HepG2 (cell line): ENCODE data around the gene ALDH1A1. TPM values are rescaled to one million over a fixed set of nuclear protein-coding genes. Genes with fewer than 3 reads are reported as not detected.

Experiments used
- ATAC-seq: fragments of 200-7000 bp; cut with Tn5 transposase; 3 replicates; pipeline ENCODE4 v1.9.1; 2020; ENCODE audit warnings: mild to moderate bottlenecking, moderate library complexity
- BruUV-seq: library from RNA; stranded (reverse); fragments of 400-500 nt; replicated peaks from 2 replicates; lab custom pipeline; 2021; lab: Mats Ljungman, UMichigan
- CTCF ChIA-PET: fragments of 300-600 bp; formaldehyde crosslinking; extraction: SDS; loops from one replicate; lab custom pipeline; 2021; ENCODE audit warnings: low total read pairs, inconsistent platforms, low intra/inter-chr PET ratio; lab: Yijun Ruan, JAX
- POLR2A ChIA-PET: fragments of 350-600 bp; sonication (Branson Sonifier 250); formaldehyde crosslinking; loops from one replicate; lab custom pipeline; 2020; ENCODE audit warnings: antibody characterized with exemption, inconsistent platforms; lab: Yijun Ruan, JAX
- DNase-seq: peaks from one replicate; pipeline ENCODE4 v3.0.0-alpha.2; 2015; ENCODE audit warnings: low spot score
- FAIRE-seq: peaks from 3 replicates; lab custom pipeline; 2011; peaks lifted over from hg19 to GRCh38; lab: Jason Lieb, UNC
- H2AFZ ChIP-seq: one replicate; pipeline ENCODE4 v1.6.1; 2011; ENCODE audit warnings: low read length, inconsistent platforms
- H3K27ac ChIP-seq: fragments of 300-600 bp; 3 replicates; pipeline ENCODE4 v1.8.0; 2011; ENCODE audit warnings: mixed run types, mild to moderate bottlenecking, mixed read lengths, low read length, inconsistent platforms; ENCODE audit not compliant: insufficient read depth; ENCODE audit errors: extremely low read length
- H3K27me3 ChIP-seq, 2 experiments: fragments of 200-600 bp in 1 of 2; 2 replicates in 1 of 2; 3 replicates in 1 of 2; pipeline versions ENCODE4 v1.6.0 to v1.8.0; 2011; ENCODE audit warnings: low read length in 2 of 2, mild to moderate bottlenecking in 2 of 2, moderate library complexity in 2 of 2, inconsistent platforms in 1 of 2; ENCODE audit not compliant: insufficient read depth in 2 of 2, control insufficient read depth in 1 of 2
- H3K36me3 ChIP-seq, 2 experiments: fragments of 200-600 bp in 1 of 2; replicated peaks in 1 of 2; 2 replicates in 1 of 2; 3 replicates in 1 of 2; pipeline versions ENCODE4 v1.5.1 to v1.8.0; 2011; ENCODE audit warnings: low read length in 2 of 2, inconsistent platforms in 1 of 2; ENCODE audit not compliant: insufficient read depth in 2 of 2, control insufficient read depth in 1 of 2
- H3K4me1 ChIP-seq: 2 replicates; pipeline ENCODE4 v1.5.1; 2012; ENCODE audit warnings: low read length, inconsistent platforms; ENCODE audit not compliant: insufficient read depth
- H3K4me2 ChIP-seq: 2 replicates; pipeline ENCODE4 v1.6.0; 2011; ENCODE audit warnings: low read depth, low read length, inconsistent platforms
- H3K4me3 ChIP-seq, 3 experiments: fragments of 200-600 bp in 1 of 3; sonication (generic), shearing (Covaris generic) in 1 of 3; replicated peaks in 1 of 3; 2 replicates each; pipeline ENCODE4 v1.5.1; 2011 to 2016; ENCODE audit warnings: low read length in 3 of 3, inconsistent platforms in 2 of 3, low read depth in 2 of 3, mild to moderate bottlenecking in 2 of 3, control low read depth in 1 of 3, mixed read lengths in 1 of 3; ENCODE audit not compliant: insufficient read depth in 1 of 3
- H3K79me2 ChIP-seq: one replicate; pipeline ENCODE4 v1.6.1; 2011; ENCODE audit warnings: low read length, inconsistent platforms; ENCODE audit not compliant: insufficient read depth
- H3K9ac ChIP-seq: 2 replicates; pipeline ENCODE4 v1.6.0; 2011; ENCODE audit warnings: mild to moderate bottlenecking, low read depth, low read length, inconsistent platforms; ENCODE audit not compliant: insufficient read depth
- H3K9me3 ChIP-seq: 2 replicates; pipeline ENCODE4 v1.5.1; 2012; ENCODE audit warnings: mild to moderate bottlenecking, low read length
- H4K20me1 ChIP-seq: 2 replicates; pipeline ENCODE4 v1.6.0; 2011; ENCODE audit warnings: inconsistent platforms, mild to moderate bottlenecking, low read length, moderate library complexity; ENCODE audit not compliant: insufficient read depth
- ASH2L ChIP-seq: fragments of 300-600, 200-600 bp; sonication (generic); IDR thresholded peaks from 2 replicates; pipeline ENCODE4 v1.7.0; 2017; ENCODE audit warnings: low read depth, mild to moderate bottlenecking, moderate library complexity, mixed read lengths, low read length; ENCODE audit not compliant: insufficient read length
- JUN ChIP-seq: sonication (generic); formaldehyde crosslinking; IDR thresholded peaks from 2 replicates; pipeline ENCODE4 v1.4.0; 2020; ENCODE audit warnings: mild to moderate bottlenecking, missing genetic modification reagents
- NFE2L1 ChIP-seq: sonication (generic); formaldehyde crosslinking; IDR thresholded peaks from 2 replicates; pipeline ENCODE4 v1.4.0; 2020; ENCODE audit warnings: missing genetic modification reagents, mild to moderate bottlenecking, borderline replicate concordance
- PHF5A ChIP-seq: IDR thresholded peaks from one replicate; pipeline ENCODE4 v1.6.1; 2018; ENCODE audit warnings: low read depth, missing genetic modification reagents; ENCODE audit not compliant: unreplicated experiment
- RAD21 ChIP-seq: fragments of 450-650 bp; formaldehyde crosslinking; IDR thresholded peaks from 2 replicates; pipeline ENCODE4 v1.5.0; 2020; ENCODE audit warnings: mild to moderate bottlenecking
- ZMYM3 ChIP-seq: sonication (generic); formaldehyde crosslinking; IDR thresholded peaks from 2 replicates; pipeline ENCODE4 v1.5.1; 2020; ENCODE audit warnings: mild to moderate bottlenecking, missing genetic modification reagents
- ZNF292 ChIP-seq: sonication (generic); formaldehyde crosslinking; IDR thresholded peaks from 2 replicates; pipeline ENCODE4 v1.8.1; 2022; ENCODE audit warnings: mild to moderate bottlenecking, low read depth, missing genetic modification reagents, borderline replicate concordance
- ZNF318 ChIP-seq: sonication (generic); formaldehyde crosslinking; IDR thresholded peaks from 2 replicates; pipeline ENCODE4 v1.4.0; 2020; ENCODE audit warnings: mild to moderate bottlenecking, missing genetic modification reagents
- ZNF329 ChIP-seq: sonication (generic); formaldehyde crosslinking; IDR thresholded peaks from 2 replicates; pipeline ENCODE4 v1.9.0; 2021; ENCODE audit warnings: low read depth, mild to moderate bottlenecking, missing genetic modification reagents
- ZNF496 ChIP-seq: sonication (generic); formaldehyde crosslinking; IDR thresholded peaks from 2 replicates; pipeline ENCODE4 v1.8.1; 2023; ENCODE audit warnings: mild to moderate bottlenecking, moderate library complexity, missing genetic modification reagents; ENCODE audit not compliant: insufficient replicate concordance
- ZNF572 ChIP-seq: sonication (generic); formaldehyde crosslinking; IDR thresholded peaks from 2 replicates; pipeline ENCODE4 v1.5.1; 2020; ENCODE audit warnings: mild to moderate bottlenecking, missing genetic modification reagents
- ZNF607 ChIP-seq: sonication (generic); formaldehyde crosslinking; IDR thresholded peaks from 2 replicates; pipeline ENCODE4 v1.5.1; 2020; ENCODE audit warnings: missing genetic modification reagents, mild to moderate bottlenecking, borderline replicate concordance
- ZNF644 ChIP-seq: IDR thresholded peaks from 2 replicates; pipeline ENCODE4 v1.6.1; 2016; ENCODE audit warnings: low read depth
- ZNF782 ChIP-seq: sonication (generic); formaldehyde crosslinking; IDR thresholded peaks from 2 replicates; pipeline ENCODE4 v1.4.0; 2020; ENCODE audit warnings: missing genetic modification reagents, mild to moderate bottlenecking, borderline replicate concordance
- ZNF792 ChIP-seq: IDR thresholded peaks from 2 replicates; pipeline ENCODE4 v1.6.1; 2016
- WGBS: methylation state at CpG from one replicate; pipeline ENCODE4 v1.1.6; 2017; ENCODE audit warnings: low lambda C conversion rate; 5-methylcytosine and 5-hydroxymethylcytosine counted together
- in situ Hi-C: cut with HindIII; loops from 2 replicates; pipeline ENCODE4 v1.10.0; 2017; ENCODE audit warnings: low pct_unique_long_range_greater_than_20kb; ENCODE audit not compliant: extremely low pct_ligation_motif_present
- intact Hi-C: fragments of 100-400 bp; cut with micrococcal nuclease; formaldehyde crosslinking; loops from one replicate; pipeline ENCODE4 v1.10.0; 2022; ENCODE audit not compliant: unreplicated experiment
- polyA plus RNA-seq, 8 experiments: library from polyadenylated mRNA; depleted of rRNA in 3 of 8; stranded (reverse) in 7 of 8; unstranded in 1 of 8; fragments of >200 nt; fragmentation: Illumina TruSeq in 4 of 8; extraction: Trizol in 4 of 8; gene quantifications; 2 replicates each; pipeline versions ENCODE4 v1.2.1 to v1.2.3, GENCODE V29; 2011 to 2016; ENCODE audit warnings: low read depth in 4 of 8, missing spikeins in 1 of 8, mixed read lengths in 1 of 8; ENCODE audit not compliant: insufficient read depth in 1 of 8
- total RNA-seq, 5 experiments: library from RNA; depleted of rRNA; stranded (reverse); fragments of >200 nt; fragmentation: Illumina TruSeq; extraction: Trizol; gene quantifications; 2 replicates each; pipeline ENCODE4 v1.2.3, GENCODE V29; 2016; ENCODE audit warnings: low read depth in 1 of 5

ALDH1A1 gene
- total and polyA plus RNA-seq, 2 of the 13 experiments (the other 11 are each of a cell fraction or from before 2014, with no cell fraction given), result 88.2 to 439 TPM

DNA sequence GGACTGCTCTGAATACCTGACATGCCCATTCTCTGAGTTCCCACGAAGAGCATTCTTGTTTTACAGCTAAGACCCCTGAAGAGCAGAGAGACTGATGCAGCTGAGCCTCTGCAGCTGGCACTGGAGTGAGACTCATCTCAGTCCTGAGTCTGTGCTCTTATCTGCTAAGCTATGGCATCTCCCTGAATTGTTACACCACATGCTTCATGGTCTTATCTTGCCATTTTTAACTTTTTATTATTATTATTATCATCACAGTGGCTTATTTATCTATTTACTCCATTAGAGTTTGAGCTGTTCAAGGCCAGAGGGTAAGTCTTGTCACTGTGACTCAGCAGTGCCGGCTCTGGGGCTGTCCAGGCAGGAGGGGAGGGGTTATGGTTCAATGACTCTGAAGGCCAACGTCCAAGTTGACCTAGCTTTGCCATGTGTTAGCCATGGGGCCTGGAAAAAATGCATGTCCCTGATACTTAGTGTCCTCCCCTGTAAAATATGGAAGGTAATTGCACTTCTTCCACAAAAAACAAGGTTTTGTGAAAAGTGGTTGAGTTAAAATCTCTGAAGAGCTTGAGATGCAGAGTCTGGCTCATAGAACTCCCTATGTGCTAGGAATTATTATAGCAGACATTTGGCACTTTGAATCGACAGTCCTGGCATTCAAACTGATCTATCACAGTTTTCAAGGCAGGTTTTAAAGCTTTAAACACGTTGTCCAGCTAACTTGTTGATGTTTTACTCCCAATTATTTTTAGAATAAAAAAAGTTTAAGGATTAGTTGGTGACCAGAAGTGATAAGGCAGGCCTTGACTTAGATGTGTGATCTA lies 94.6 kb downstream of the ALDH1A1 start:
- Histone ChIP-seq H3K4me2 (peak overlapping the region; percentile 56), H3K9me3 (no peaks in the 10 kb centered on the region), H3K27me3 (no peaks in the 10 kb centered on the region), H3K9ac (peak overlapping the region; percentile 71), H3K27ac (peak overlapping the region; percentile 99), H3K79me2 (no peaks in the 10 kb centered on the region), H3K4me3 (no peak overlapping the region; a peak in 1 of 6 replicates), H3K36me3 (no peaks in the 10 kb centered on the region), H4K20me1 (no peaks in the 10 kb centered on the region), H2AFZ (peak overlapping the region; percentile 85), H3K4me1 (peaks cover 30% of the 10 kb centered on the region)
- peak; percentile 90 for FAIRE-seq
- BruUV-seq, result TSS peak; percentile 99
- ATAC-seq, result peak; percentile 99
- ChIA-PET POLR2A (interaction anchor here (0.9 to 2.7 kb wide), 16 partner anchors 13 to 496 kb away, joined by 3 to 12 read pairs (median 4); partner anchors contain the start of gene ZFAND5), CTCF (interaction anchor here (1.0 to 2.8 kb wide), 3 partner anchors 222 to 326 kb away, joined by 3 to 15 read pairs (median 6); no protein-coding TSS in a partner anchor)
- intact Hi-C loops (loop anchor here (5.0 kb wide), 3 partner anchors 69 to 324 kb away; no protein-coding TSS in a partner anchor), in situ Hi-C loops (loop anchor here (5.0 to 10.0 kb wide), 2 partner anchors 166 to 224 kb away; no protein-coding TSS in a partner anchor)
- WGBS, result 25% methylated on average over 5 of the region's 5 CpGs
- DNase-seq, result peak; percentile 94
- peak; percentile 63; the same call in 1 of the 2 replicates for TF ChIP-seq ZNF792
- 0 out of 2 replicates have a peak, but pooled peaks have one; percentile 24 for TF ChIP-seq ZNF329
- TF ChIP-seq RAD21 (CRISPR knock-in tag), result peak; percentile 32; the same call in 1 of the 2 replicates
- TF ChIP-seq ZNF607 (CRISPR knock-in tag), result peak; percentile 77; the same call in 1 of the 2 replicates
- TF ChIP-seq ZNF496 (CRISPR knock-in tag), result no peak
- TF ChIP-seq ZNF292 (CRISPR knock-in tag), result peak; percentile 71; the same call in 1 of the 2 replicates
- TF ChIP-seq PHF5A, result peak; percentile 51
- 0 out of 2 replicates have a peak, but pooled peaks have one; percentile 62 for TF ChIP-seq JUN
- peak; percentile 100 for TF ChIP-seq ZNF644 (CRISPR knock-in tag)
- TF ChIP-seq ASH2L, result peak; percentile 66
- TF ChIP-seq ZNF318 (CRISPR knock-in tag), result 0 out of 2 replicates have a peak, but pooled peaks have one; percentile 39
- TF ChIP-seq ZNF572 (CRISPR knock-in tag), result peak; percentile 49; the same call in 1 of the 2 replicates
- TF ChIP-seq ZNF782 (CRISPR knock-in tag), result no peak; the same call in 1 of the 2 replicates
- TF ChIP-seq ZMYM3 (CRISPR knock-in tag), result peak; percentile 82
- peak; percentile 95; the same call in 1 of the 2 replicates for TF ChIP-seq NFE2L1 (CRISPR knock-in tag)
